ENCODE measurements around the gene MYO5B. TPM values are rescaled to one million over a fixed set of nuclear protein-coding genes. Genes with fewer than 3 reads are reported as not detected.

The MYO5B gene
- total and polyA plus RNA-seq, 2 of the 4 experiments (the other 2 are of a cell fraction), result 0.24 to 0.54 TPM

GRCh38 chr18:50163505-50163904, 31.4 kb downstream of the MYO5B start:
- BruUV-seq (replicated peaks), result no TSS peak
- Histone ChIP-seq H3K4ac (ENCODE audit: low read depth, low read length) (no peak overlapping the region), H3K4me2 (ENCODE audit: low read depth, low read length) (no peak overlapping the region), H2AK9ac (replicated peaks; ENCODE audit: low read depth, low read length, poor library complexity) (no peak overlapping the region), H3K9ac (ENCODE audit: low read depth, low read length) (no peak overlapping the region), H2BK20ac (ENCODE audit: low read depth, low read length) (no peak overlapping the region), H3K27ac (ENCODE audit: insufficient read depth, low read length) (no peak overlapping the region), H4K8ac (ENCODE audit: low read depth in 2 of 2, low read length in 2 of 2) (no peak overlapping the region), H3K56ac (ENCODE audit: extremely low read depth, insufficient read depth, low read length) (no peak overlapping the region), H3K4me1 (ENCODE audit: control insufficient read depth, insufficient read depth, low read length) (no peaks in the 10 kb centered on the region), H2BK5ac (ENCODE audit: low read depth, low read length, poor library complexity, severe bottlenecking) (no peak overlapping the region), H2AFZ (replicated peaks; ENCODE audit: low read length, poor library complexity) (no peak overlapping the region), H3K18ac (ENCODE audit: low read depth, low read length) (no peak overlapping the region), H3K79me1 (ENCODE audit: low read depth in 1 of 2, low read length in 2 of 2) (no peaks in the 10 kb centered on the region), H4K5ac (ENCODE audit: low read depth, low read length) (no peak overlapping the region), H3K4me3 (ENCODE audit: insufficient read depth, low read depth, low read length) (no peak overlapping the region), H3K27me3 (ENCODE audit: control insufficient read depth, insufficient read depth, low read length) (peaks cover 2% of the 10 kb centered on the region; the same call in 1 of the 2 replicates), H2BK15ac (ENCODE audit: low read depth, low read length) (no peak overlapping the region), H2BK120ac (ENCODE audit: low read depth, low read length) (no peak overlapping the region), H3K9me3 (ENCODE audit: control insufficient read depth, insufficient read depth, low read length) (no peaks in the 10 kb centered on the region), H4K20me1 (ENCODE audit: insufficient read depth, low read length) (no peaks in the 10 kb centered on the region), H3K9me1 (ENCODE audit: insufficient read depth, low read length) (no peaks in the 10 kb centered on the region), H4K91ac (ENCODE audit: insufficient read depth, low read depth, low read length) (no peak overlapping the region), H3K36me3 (ENCODE audit: control insufficient read depth, insufficient read depth, low read length) (no peaks in the 10 kb centered on the region), H2AK5ac (ENCODE audit: low read depth, low read length) (no peak overlapping the region), H3K14ac (replicated peaks; ENCODE audit: low read depth, low read length) (no peak overlapping the region), H3K23ac (ENCODE audit: low read depth, low read length) (no peak overlapping the region)
- no peak for ATAC-seq (ENCODE audit: low read depth)
- in situ Hi-C loops (cut with MboI; ENCODE audit: low sequenced_read_pairs) (no loop called here), dilution Hi-C loops (cut with HindIII; ENCODE audit: low sequenced_read_pairs, unreplicated experiment) (no loop called here), intact Hi-C loops (cut with micrococcal nuclease) (no loop called here)
- 20% methylated on average over 1 of the region's 1 CpG; no CpG with 5 or more reads in 1 of the 2 experiments for WGBS, 2 experiments (ENCODE audit: extremely low coverage in 2 of 2, insufficient read length in 1 of 2)
- DNase-seq, result no peak
- ChIA-PET CTCF (interaction anchor here (0.6 kb wide), 1 partner anchor 560 kb away, joined by 11 read pairs; no protein-coding TSS in a partner anchor), POLR2A (ENCODE audit: unreplicated experiment) (no interaction called here)
- TF ChIP-seq MAFK (IDR thresholded peaks at IDR 0.05; ENCODE audit: low read depth, low read length) (no peak), USF2 (IDR thresholded peaks at IDR 0.05; ENCODE audit: low read depth, low read length) (no peak), FOS (IDR thresholded peaks at IDR 0.05; ENCODE audit: low read depth, low read length) (no peak), ELK1 (IDR thresholded peaks at IDR 0.05; ENCODE audit: borderline replicate concordance, low read depth, low read length) (no peak), RFX5 (IDR thresholded peaks at IDR 0.05; ENCODE audit: low read depth, low read length) (no peak), CTCF (conservative IDR thresholded peaks at IDR 0.05; ENCODE audit: low read depth, low read length) (no peak), BHLHE40 (IDR thresholded peaks at IDR 0.05; ENCODE audit: low read depth, low read length) (no peak), CEBPB (IDR thresholded peaks at IDR 0.05; ENCODE audit: low read depth, low read length) (no peak)

All from IMR-90 (cell line).